HG03575 (cell line): ENCODE data around the gene OR2G2.

Source experiments
- ATAC-seq: cut with Tn5 transposase; IDR thresholded peaks from one replicate; pipeline ENCODE4 v1.9.1; 2021; ENCODE audit not compliant: unreplicated experiment, insufficient number of reproducible peaks, low FRiP score; ENCODE audit errors: extremely low read depth

OR2G2 gene

GRCh38 chr1:247638781-247639180 is 50.6 kb downstream of the OR2G2 start:
- ATAC-seq, result no peak
